HG03460 (cell line): ENCODE measurements around the gene CPNE6.
A peak's percentile ranks its signal among the peaks of the same experiment; 100 is the strongest.

Experiments used
- ATAC-seq: cut with Tn5 transposase; IDR thresholded peaks from one replicate; pipeline ENCODE4 v1.9.1; 2021; ENCODE audit not compliant: unreplicated experiment

The CPNE6 gene

DNA sequence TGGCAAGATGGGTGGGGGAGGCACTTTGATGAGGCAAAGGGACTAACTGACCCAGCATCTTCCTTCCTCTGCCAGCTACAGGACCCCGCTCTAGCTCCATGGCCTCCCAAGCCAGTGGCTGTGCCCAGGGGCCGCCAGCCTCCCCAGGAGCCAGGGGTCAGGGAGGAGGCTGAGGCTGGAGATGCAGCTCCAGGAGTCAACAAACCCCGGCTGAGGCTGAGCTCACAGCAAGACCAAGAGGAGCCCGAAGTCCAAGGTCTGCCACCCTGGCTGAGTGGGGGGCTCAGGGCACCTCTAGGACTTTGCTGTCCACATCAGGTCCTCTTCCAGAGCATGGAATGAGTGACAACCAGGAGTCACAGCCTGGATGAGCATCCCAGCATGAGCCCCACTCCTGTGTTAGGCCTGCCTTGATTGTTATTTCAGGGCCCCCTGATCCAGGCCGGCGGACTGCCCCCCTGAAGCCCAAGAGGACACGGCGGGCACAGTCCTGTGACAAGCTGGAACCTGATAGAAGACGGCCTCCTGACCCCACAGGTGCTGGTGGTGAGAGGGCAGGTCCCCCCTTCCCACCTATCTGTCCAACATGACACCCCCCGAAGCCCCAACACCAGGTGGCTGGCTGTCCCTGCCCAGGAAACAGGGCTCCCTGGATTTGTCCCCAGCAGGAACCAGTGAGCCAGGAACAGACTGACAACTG lies 2.5 kb upstream of the CPNE6 start:
- ATAC-seq, result no peak

DNA sequence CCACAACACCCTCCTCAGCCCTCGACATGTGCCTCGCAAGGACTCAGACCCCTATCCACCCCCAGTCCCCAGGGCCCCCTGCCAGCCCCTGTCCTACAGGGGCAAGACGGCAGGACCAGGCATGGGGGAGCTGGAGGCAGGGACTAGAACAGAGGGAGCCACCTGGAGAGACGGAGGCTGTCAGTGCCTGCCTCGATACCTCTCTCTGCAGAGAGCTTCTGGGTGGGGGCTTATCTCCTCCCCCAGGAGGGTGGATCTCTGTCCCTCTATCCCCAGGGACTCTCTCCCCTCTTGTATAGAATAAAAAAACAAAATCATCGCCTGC lies 2.0 kb upstream of the CPNE6 start:
- ATAC-seq, result no peak

DNA sequence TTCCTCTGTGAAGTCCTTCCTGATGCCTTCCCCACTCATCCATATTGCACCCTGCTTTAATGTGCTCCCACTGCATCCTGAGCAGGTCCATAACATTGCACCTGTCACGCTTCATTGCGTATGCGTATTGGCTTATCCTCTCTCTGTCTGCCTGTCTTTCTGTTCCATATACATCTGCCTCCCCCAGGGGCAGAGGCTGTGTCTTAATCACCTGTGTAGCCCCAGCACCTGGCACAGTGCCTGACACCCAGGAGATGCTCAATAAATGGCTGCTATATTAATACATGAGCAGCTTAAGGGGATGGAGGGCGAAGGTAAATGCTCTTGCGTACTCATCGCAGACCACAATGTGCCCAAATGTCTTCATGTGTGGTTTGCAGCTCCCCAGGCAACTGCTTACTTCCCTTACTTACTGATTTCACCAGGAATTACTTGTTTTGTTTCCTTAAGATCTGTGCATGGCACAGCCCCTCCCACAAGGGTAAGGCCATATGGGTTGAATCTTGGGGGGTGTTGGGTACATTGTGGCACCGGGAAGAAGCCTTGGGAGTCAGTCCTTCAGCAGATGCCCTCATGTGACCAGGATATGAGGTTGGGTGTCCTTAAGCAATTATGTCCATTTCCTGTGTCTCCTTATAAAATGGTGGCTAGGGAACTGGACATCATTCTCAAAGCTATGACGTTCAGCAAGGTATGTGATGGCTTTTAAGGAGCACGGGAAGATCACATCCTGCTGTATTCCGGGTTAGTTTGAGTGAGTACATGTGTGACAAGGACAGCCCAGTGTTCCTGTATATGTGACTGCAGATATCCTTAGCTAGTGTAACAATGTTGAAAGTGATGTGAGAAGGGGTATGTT lies 848 bp upstream of the CPNE6 start:
- ATAC-seq, result no peak

DNA sequence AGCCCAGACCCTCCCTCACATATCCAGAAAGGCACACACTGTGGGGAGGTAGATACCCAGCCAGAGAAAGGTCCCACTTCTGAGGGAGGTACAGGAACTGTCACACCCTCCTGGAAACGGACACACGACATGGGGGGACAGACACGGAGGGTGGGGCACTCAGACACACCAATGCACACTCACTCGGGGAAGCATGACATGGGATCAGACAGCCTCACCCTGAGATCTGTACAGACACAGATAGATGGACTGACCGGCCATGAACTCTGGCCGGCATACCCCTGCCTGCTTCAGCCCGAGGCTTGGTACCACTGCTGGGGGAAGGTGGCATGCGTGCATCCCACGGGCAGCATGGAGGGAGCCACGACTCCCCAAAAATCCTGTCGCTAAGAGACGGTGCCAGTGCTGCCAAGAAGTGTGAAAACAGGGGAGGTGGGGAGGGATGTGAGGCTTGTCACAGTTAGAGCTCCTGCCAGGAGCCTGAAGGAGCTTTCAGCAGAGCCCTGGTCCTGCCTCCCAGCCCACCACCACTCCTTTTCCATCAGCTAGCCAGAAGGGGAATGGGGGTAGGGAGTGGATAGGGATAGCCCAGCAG lies 571 bp downstream of the CPNE6 start:
- ATAC-seq, result no peak

DNA sequence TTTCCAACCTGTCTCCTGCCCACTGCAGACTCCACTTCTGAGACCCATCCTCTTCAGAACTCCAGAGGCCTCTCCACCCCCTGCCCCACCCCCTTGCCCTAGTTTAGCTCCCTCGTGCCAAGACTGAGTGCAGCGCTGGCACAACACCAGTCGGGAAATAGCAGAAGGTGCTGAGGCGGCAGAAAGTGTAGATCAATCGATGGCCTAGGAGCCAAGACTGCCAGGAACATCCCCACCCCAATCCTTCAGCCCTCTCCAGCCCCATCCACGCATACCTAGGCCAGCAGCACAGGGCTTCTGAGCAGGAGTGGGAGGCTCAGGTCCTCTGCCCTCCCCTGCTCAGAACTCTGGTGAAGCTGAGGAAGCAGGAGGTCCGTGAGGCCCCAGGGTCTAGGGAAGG lies 1.1 kb downstream of the CPNE6 start:
- ATAC-seq, result no peak

DNA sequence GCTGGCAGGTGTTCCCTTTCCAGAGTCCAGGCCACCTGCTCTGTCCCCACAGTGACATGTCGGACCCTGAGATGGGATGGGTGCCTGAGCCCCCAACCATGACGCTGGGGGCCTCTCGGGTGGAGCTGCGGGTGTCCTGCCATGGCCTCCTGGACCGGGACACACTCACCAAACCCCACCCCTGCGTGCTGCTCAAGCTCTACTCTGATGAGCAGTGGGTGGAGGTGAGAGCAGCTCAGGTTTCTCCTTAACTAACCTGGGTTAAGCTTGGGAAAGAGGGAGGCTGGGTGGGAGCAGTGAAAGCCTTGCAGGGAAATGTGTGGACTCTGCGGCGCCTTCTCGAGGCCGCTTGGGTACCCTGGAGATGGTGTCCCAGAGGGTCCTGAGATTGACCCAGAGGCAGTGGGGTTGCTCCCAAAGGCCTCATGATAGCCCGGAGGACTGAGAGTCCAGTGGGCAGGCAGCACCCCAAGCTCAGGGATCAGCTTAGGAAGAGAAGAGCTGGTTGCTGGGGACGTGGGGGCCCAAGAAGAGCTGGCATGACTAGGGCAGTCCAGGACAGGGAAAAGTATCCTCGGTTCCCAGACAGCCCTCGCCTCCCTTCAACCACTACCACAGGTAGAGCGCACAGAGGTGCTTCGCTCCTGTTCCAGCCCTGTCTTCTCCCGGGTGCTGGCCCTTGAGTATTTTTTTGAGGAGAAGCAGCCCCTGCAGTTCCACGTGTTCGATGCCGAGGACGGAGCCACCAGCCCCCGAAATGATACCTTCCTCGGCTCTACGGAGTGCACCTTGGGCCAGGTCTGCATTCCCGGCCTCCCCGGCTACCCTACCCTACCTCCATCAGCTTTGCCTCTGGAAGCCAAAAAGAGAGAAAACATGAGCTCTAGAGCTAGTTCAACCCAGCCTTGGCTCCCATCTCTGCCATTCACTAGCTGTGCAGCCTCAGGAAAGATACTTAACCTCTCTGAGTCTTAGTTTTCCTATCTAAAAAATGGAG lies 1.8 kb downstream of the CPNE6 start:
- no peak for ATAC-seq

DNA sequence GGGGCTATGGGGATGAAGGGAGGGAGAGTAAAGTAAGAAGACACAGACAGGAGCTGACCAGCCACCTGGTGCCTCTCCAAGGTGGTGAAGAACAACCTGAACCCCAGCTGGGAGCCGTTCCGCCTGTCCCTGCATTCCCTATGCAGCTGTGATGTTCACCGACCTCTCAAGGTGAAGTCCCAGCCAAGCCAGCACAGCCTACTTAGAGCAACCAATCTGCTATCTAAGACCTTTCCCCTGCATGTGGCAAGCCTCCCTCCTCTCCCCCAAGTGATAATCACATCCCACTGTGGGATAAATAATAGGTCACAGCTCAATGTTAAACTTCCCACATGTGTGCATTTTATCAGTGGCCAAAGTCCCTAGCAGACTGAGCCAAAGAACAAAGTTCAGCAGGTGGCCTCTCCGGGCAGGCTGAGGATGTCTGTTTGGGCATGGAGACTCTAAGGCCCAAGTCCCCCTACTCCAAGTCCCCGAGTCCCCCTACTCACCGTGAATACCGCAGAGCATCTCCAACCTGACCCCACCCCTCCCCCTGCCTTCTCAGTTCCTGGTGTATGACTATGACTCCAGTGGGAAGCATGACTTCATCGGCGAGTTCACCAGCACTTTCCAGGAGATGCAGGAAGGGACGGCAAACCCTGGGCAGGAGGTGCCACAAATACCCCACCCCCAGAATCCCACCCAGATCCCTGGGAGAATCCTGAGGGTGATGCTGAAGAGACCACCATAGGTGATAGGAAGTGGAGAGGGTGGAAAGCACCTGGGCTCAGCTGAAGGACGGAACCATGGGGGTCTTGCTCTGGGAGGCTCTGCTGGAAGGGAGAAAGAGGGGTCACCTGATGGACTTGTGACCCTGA lies 3.5 kb downstream of the CPNE6 start:
- ATAC-seq, result no peak

DNA sequence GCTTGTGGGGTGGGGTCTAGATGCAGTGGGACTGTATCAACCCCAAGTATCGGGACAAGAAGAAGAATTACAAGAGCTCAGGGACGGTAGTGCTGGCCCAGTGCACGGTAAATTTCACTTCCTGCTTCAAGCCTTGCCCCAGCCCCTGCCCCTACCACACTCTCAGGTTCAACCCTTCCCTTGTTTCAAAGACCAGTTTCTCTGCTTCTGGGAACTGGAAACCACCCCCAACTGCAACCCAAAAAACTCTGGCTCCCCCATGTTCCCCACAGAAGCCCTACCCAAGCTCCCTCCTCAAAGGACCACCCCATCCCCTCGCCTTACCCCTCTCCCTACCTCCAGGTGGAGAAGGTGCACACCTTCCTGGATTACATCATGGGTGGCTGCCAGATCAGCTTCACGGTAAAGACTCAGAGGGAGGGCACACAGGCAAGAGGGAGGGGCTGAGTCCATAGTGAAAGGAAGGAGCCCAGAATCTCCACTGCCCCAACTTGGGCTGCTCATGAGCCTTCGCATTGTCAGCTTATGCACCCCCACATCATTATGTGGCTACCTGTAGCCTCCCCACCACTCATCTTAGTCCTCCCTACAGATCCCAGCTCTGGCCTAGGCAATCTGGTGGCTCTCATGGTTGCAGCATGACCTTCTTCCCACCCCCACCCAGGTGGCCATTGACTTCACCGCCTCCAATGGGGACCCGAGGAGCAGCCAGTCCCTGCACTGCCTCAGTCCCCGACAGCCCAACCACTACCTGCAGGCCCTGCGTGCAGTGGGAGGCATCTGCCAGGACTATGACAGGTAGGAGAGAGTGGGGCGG lies 4.3 kb downstream of the CPNE6 start:
- no peak for ATAC-seq

DNA sequence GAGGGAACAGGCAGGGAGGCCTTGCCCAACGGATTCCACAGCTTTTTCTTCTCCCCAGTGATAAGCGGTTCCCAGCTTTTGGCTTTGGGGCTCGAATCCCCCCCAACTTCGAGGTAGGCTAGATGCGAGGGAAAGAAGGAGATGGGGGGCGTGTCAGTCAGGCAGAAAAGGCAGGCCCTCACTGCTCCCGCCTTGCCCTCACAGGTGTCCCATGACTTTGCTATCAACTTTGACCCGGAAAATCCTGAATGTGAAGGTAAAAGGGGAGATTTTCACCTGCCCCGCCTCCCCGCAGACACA lies 4.9 kb downstream of the CPNE6 start:
- ATAC-seq, result no peak

DNA sequence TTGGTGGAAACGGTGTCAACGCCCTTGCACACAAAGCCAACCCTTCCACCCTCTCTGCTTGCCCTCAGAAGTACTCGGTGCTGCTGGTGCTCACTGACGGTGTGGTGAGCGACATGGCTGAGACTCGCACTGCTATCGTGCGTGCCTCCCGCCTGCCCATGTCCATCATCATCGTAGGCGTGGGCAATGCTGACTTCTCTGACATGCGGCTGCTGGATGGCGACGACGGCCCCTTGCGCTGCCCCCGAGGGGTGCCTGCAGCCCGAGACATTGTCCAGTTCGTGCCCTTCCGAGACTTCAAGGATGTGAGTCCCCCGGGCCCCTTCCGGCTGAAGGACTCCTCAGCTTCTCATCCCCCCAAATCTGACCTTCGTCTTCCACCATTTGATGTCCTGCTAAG lies 5.7 kb downstream of the CPNE6 start:
- ATAC-seq, result no peak

DNA sequence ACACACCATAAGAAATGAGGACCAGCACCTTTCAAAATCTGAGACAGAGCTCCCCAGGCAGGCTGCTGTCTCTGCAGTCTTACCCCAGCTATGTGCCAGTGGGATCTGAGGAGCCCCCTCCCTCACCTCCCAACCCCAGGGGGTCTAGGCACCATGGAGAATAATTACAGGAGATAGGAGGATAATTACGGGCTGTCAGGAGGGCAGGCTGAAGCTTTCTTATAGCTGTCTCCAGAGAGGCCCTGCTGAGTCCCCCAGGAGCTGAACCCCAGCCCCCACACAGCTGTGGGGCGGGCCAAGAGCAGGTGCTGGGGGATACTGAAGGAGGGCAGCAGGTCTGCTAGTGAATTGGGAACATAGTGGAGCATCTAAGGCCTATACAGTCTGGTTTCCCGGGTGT lies 6.8 kb downstream of the CPNE6 start:
- no peak for ATAC-seq

DNA sequence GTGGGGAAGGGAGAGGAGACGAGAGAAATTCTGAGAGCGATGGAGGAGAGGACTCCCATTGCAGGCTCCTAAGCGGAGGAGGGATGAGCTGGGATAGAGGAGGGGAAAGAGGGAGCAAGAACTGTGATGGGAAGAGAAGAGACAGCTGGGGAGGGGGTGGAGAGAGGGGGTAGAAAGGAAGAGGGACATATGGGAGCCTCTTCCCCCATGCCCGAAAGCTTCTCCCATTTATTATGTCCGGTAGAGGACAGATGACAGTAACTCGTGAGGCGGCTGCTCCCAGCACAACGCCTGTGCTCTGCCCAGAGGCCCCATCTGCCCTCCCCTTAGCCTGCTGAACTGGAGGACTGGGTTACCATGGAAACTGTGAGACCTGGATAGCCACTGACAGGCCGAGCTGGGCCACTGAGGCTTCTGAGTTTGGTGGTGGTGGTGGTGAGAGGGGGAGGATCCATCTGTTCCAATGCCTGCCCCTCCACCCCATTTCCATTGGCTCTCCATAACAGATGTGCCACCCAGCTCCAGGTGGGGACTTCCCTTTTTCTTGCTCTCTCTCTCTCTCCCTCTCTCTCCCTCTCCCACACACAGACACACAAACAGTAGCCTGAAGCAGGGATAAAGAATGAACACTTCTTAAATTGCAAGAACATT lies 8.3 kb downstream of the CPNE6 start:
- no peak for ATAC-seq

DNA sequence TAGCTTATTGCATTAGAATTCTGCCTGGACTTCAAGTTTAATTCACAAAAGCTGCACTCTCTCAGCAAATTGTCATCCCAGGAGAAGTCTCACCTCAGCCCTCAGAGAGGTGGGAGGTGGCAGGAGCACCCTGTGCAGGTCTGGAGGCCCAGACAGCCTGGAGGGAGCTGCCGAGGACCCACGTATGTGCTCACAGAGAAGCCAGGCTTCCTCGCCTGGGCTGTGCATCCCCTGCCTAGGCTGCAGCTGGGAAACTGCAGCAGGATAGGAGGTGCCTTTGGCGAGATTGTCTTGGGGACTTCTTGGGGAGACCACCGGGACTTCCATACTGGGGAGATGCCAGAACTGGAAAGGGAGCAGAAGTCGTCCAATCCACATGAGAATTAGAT lies 8.8 kb downstream of the CPNE6 start:
- no peak for ATAC-seq

DNA sequence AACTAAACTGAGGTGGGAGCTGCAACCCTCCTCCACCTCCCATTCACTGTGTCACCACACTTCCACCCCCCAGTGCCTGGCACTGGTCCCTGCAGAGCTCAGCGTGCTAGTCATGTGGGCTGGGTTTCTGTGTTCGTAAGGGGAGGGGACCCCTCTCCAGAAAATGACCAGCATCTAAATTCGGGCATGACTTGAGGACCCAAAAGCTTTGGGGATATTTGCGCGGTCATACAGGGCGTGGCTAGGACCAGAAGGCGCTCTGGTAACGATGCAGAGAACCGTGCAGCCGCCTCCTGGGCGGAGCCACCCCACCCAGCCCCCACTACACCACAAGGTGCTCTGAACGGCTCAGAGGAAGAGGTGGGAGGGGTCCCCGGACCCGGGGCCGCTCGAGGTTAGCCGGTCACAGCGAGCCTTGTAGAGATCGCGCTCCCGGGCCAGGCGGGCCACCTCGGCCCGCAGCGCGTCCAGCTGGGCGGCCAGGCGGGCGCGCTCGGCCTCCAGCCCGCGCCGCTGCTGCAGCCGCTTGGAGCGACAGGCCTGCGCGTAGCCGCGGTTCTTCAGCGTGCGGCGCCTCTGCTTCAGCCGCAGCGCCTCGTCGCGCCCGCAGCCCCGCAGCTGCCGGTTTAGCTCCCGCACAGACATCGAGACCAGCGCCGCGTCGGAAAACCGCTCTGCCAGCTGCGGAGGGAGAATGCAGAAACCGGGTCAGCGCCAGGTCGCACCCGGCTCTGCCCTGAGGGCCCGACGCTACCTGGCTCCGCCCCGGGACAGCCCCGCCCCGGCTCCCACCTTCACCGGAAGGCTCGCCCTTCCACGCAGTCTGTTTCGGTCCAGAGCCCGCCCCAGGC lies 9.8 kb downstream of the CPNE6 start:
- ATAC-seq, result peak; percentile 90

DNA sequence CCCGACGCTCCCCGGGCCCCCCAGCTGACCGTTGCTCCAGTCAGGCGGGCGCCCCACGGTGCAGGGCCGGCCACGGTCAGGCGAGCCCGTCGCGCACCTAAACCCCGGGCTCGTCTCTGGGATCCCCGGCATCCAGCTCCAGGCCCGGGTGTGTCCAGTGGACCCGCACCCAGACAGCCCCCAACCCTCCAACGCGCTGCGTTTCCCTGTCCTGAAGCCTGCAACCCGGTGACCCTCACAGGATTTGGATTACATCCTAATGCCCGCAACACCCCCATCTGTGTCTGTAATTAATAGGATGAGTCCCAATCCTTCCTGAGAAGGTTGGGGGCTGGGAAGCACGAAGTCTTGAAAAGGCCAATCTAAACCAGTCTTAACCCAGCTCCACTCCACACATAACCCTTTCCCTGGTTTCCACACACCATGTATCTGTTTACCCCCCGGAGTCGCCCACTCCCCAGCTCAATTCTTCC lies 10.4 kb downstream of the CPNE6 start:
- ATAC-seq, result no peak

DNA sequence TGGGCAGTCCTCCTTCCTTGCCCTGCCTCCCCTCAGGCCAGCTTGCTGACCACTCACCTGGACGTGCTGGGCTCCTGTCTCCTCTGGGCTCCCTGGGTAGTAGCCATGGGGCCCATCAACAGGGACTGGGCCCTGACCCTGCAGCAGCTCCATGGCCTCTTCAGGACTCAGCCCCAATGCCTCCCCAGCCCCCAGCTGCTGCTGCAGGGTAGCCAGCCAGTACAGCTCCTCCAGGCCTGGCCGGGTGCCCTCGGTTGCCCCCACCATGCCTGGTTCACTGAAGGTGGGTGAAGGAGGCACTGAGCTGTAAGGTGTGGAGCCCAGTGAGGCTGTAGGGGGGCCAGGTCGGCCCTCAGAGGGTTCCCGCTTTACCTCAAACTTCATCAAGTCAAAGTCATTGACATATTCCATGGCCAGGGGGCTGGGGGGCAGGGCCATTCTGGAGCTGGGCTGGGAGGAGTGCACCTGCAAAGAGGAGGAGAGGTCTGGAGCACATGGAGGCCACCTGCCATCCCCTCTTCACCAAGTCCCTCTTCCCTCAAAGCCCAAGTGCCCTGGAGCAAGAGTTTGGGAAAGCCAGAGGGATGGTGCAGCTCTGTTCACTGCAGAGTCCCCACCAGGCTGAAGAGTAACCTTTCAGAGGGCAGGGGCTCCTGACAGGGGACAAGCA lies 11.2 kb downstream of the CPNE6 start:
- ATAC-seq, result no peak

DNA sequence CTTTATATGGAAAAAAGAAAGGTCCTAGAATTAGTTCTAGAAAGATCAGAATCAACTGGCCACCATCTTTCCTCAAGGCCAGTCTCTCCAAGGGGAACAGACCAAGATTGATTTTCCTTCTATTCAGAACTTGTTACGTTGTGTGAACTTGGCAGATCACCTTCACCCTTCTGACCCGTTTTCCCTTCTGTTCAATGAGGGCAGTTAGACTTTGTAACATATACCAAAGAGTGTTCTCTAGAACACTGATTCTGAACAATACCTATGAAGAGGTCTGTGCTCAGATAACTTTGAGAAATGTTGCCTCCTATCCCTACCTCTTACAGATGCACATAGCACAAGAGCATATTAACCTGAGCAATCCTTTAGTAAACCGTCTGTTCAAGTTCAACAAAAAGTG lies 12.1 kb downstream of the CPNE6 start:
- ATAC-seq, result no peak
